ENCODE results near the gene B9D2. TPM values are rescaled to one million over a fixed set of nuclear protein-coding genes. Genes with fewer than 3 reads are reported as not detected.
"Not testable (repeated sequence)": the region's sequence is repeated elsewhere in the genome, so short reads cannot be mapped to it uniquely, and the experiment has no call there.

The B9D2 gene
- total RNA-seq, 4 donors from 2014 or later: 6.4 to 9.3 TPM; not detected in 2

DNA sequence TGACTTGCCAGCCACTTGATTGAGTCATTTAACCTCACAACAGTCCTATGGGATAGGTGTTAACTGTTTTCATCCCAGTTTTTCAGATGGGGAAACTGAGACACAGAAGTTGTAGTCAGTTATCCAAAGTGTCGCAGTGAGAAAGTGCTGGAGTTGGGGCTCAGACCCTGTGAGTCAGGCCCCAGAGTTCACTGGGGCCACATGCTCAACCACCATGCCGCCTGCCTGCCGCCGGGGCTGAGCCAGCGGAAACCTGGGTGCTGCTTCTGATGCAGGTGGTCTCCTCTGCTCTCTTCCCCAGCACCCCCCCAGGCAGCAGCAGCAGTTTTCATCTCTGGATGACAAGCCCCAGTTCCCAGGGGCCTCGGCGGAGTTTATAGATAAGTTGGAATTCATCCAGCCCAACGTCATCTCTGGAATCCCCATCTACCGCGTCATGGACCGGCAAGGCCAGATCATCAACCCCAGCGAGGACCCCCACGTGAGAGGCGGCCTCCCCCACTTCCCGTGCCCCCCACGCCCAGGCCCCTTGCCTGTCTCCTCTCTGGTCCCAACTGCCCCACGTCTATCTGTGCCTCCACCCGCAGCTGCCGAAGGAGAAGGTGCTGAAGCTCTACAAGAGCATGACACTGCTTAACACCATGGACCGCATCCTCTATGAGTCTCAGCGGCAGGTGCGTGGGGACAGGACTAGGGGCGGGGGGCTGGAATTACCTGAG, 46.5 kb upstream of the B9D2 start:
- in situ Hi-C loops (cut with MboI; ENCODE audit: low pct_ligation_motif_present in 1 of 4, low pct_unique_long_range_greater_than_20kb in 1 of 4, low sequenced_read_pairs in 3 of 4) (no loop called here), intact Hi-C loops (cut with DNase I; ENCODE audit: low total_unique reads) (no loop called here)
- Histone ChIP-seq H3K4me1 (peaks cover 0 to 32% (median 10%) of the 10 kb centered on the region in 4 donors), H3K36me3 (peaks cover 0 to 15% (median 0%) of the 10 kb centered on the region in 4 donors), H3K9me3 (no peaks in the 10 kb centered on the region), H3K27ac (peak overlapping the region in 1 of 4 donors; percentile 36), H3K27me3 (no peaks in the 10 kb centered on the region), H3K4me3 (no peak overlapping the region)
- WGBS, 2 donors (ENCODE audit: low coverage in 1 of 2): 94 to 100% methylated on average over 3 to 23 of the region's 23 CpGs
- no peak for DNase-seq
- TF ChIP-seq EP300 (IDR thresholded peaks at IDR 0.05; ENCODE audit: low read depth): no peak
- no peak for TF ChIP-seq POLR2AphosphoS5 (IDR thresholded peaks at IDR 0.05)
- TF ChIP-seq POLR2A (IDR thresholded peaks at IDR 0.05): no peak
- TF ChIP-seq, protein P1, sequence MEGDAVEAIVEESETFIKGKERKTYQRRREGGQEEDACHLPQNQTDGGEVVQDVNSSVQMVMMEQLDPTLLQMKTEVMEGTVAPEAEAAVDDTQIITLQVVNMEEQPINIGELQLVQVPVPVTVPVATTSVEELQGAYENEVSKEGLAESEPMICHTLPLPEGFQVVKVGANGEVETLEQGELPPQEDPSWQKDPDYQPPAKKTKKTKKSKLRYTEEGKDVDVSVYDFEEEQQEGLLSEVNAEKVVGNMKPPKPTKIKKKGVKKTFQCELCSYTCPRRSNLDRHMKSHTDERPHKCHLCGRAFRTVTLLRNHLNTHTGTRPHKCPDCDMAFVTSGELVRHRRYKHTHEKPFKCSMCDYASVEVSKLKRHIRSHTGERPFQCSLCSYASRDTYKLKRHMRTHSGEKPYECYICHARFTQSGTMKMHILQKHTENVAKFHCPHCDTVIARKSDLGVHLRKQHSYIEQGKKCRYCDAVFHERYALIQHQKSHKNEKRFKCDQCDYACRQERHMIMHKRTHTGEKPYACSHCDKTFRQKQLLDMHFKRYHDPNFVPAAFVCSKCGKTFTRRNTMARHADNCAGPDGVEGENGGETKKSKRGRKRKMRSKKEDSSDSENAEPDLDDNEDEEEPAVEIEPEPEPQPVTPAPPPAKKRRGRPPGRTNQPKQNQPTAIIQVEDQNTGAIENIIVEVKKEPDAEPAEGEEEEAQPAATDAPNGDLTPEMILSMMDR (IDR thresholded peaks at IDR 0.05): no peak

DNA sequence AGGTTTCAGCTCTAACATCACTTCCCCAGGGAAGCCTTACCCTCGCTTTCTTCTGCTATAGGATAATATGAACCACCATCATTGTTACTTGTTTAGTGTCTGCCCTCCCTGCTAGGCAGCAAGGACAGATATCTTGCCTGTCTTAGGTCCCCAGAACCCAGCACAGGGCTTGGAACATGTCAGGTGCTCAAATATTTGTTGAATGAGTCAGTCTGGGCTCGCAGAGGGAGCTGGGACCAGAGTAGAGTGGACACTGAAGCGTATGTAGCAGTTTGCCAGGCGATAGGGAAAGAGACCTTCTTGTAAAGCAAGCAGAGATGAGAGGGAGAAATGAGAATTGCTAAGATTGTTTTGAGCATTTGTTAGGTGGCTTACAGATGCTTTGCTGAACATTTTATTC, 45.3 kb upstream of the B9D2 start:
- H3K36me3 ChIP-seq: peaks cover 0 to 3% (median 0%) of the 10 kb centered on the region in 4 donors
- WGBS, 2 donors (ENCODE audit: low coverage in 1 of 2): 61% methylated on average over 4 of the region's 4 CpGs; no CpG with 5 or more reads in 1 of the 2 donors
- H3K27ac ChIP-seq: peak overlapping the region in 3 of 4 donors; percentile 18 to 41 (median 36)
- no peak overlapping the region for H3K4me3 ChIP-seq
- intact Hi-C loops (cut with DNase I; ENCODE audit: low total_unique reads): no loop called here
- H3K4me1 ChIP-seq: peaks cover 0 to 20% (median 10%) of the 10 kb centered on the region in 4 donors
- no peaks in the 10 kb centered on the region for H3K27me3 ChIP-seq
- in situ Hi-C loops (cut with MboI; ENCODE audit: low pct_ligation_motif_present in 1 of 4, low pct_unique_long_range_greater_than_20kb in 1 of 4, low sequenced_read_pairs in 3 of 4): no loop called here
- no peaks in the 10 kb centered on the region for H3K9me3 ChIP-seq
- DNase-seq: no peak
- TF ChIP-seq POLR2A (IDR thresholded peaks at IDR 0.05) (no peak), EP300 (IDR thresholded peaks at IDR 0.05; ENCODE audit: low read depth) (no peak), POLR2AphosphoS5 (IDR thresholded peaks at IDR 0.05) (no peak)
- TF ChIP-seq, protein P1 (IDR thresholded peaks at IDR 0.05): no peak

DNA sequence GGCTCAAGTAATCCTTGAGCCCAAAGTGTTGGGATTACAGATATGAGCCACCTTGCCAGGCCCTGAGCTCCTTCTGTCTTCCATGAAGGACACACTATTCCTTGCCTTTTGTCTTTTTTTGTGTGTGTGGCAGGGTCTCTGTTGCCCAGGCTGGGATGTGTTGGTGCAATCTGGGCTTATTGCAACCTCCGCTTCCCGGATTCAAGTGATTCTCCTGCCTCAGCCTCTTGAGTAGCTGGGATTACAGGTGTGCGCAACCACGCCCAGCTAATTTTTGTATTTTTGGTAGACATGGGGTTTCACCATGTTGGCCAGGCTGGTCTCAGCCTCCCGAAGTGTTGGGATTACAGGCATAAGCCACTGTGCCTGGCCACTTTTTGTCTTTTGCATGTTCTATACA, 44.9 kb upstream of the B9D2 start:
- intact Hi-C loops (cut with DNase I; ENCODE audit: low total_unique reads); in situ Hi-C loops (cut with MboI; ENCODE audit: low pct_ligation_motif_present in 1 of 4, low pct_unique_long_range_greater_than_20kb in 1 of 4, low sequenced_read_pairs in 3 of 4); H3K27me3 ChIP-seq; H3K4me3 ChIP-seq; H3K9me3 ChIP-seq; H3K36me3 ChIP-seq; DNase-seq: not testable (repeated sequence)
- H3K4me1 ChIP-seq: peaks cover 0 to 20% (median 10%) of the 10 kb centered on the region in 4 donors
- peak overlapping the region in 3 of 4 donors; percentile 18 to 41 (median 36) for H3K27ac ChIP-seq
- WGBS, 2 donors (ENCODE audit: low coverage in 1 of 2): 94% methylated on average over 5 of the region's 5 CpGs; no CpG with 5 or more reads in 1 of the 2 donors

DNA sequence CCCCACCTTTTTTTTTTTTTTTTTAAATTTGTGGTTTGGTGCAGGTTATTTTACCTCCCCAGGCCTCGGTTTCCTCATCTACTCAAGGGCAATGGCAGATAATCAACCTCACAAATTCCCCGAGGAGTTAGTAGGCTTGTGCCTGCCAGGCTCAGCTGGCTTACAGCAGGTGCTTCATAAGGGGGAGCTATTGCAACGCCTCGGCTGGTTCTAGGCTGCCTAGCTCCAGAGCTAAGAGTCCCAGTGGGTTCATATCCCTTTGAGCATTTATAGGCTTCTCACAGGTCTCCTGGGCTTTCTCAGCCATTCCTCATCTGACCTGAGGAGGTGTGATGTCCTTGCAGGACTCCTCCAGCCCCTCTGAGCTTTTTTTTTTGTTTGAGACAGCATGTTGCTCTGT, 44.3 kb upstream of the B9D2 start:
- Histone ChIP-seq H3K4me3 (no peak overlapping the region), H3K36me3 (no peaks in the 10 kb centered on the region), H3K27me3 (no peaks in the 10 kb centered on the region), H3K9me3 (no peaks in the 10 kb centered on the region), H3K4me1 (peaks cover 0 to 20% (median 10%) of the 10 kb centered on the region in 4 donors), H3K27ac (no peak overlapping the region)
- in situ Hi-C loops (cut with MboI; ENCODE audit: low pct_ligation_motif_present in 1 of 4, low pct_unique_long_range_greater_than_20kb in 1 of 4, low sequenced_read_pairs in 3 of 4): no loop called here
- TF ChIP-seq, protein P1 (IDR thresholded peaks at IDR 0.05): no peak
- no peak for TF ChIP-seq POLR2A (IDR thresholded peaks at IDR 0.05)
- TF ChIP-seq EP300 (IDR thresholded peaks at IDR 0.05; ENCODE audit: low read depth): no peak
- TF ChIP-seq POLR2AphosphoS5 (IDR thresholded peaks at IDR 0.05): no peak
- intact Hi-C loops (cut with DNase I; ENCODE audit: low total_unique reads): no loop called here
- DNase-seq: no peak
- WGBS, 2 donors (ENCODE audit: low coverage in 1 of 2): 61% methylated on average over 2 of the region's 4 CpGs; no CpG with 5 or more reads in 1 of the 2 donors

Data from transverse colon (tissue), 4 donors.